Liver (tissue), 9 donors: ENCODE results near the gene ARID5B. TPM values are rescaled to one million over a fixed set of nuclear protein-coding genes. Genes with fewer than 3 reads are reported as not detected.
A peak's percentile ranks its signal among the peaks of the same experiment; 100 is the strongest.

Experiments used
- DNase-seq: peaks from one replicate; pipeline ENCODE4 v3.0.0-alpha.2; 2017; ENCODE audit warnings: low spot score
- H3K27ac ChIP-seq, 2 donors: one replicate each; pipeline ENCODE4 v1.7.0; 2013; ENCODE audit warnings: inconsistent platforms in 2 of 2, low read length in 2 of 2, control low read depth in 1 of 2, low read depth in 1 of 2, mild to moderate bottlenecking in 1 of 2
- H3K27me3 ChIP-seq, 4 donors: one replicate each; pipeline versions ENCODE4 v1.6.1 to v1.7.0; 2013; ENCODE audit warnings: low read length in 3 of 4, inconsistent platforms in 1 of 4, mild to moderate bottlenecking in 1 of 4, moderate library complexity in 1 of 4; ENCODE audit not compliant: control insufficient read depth in 4 of 4, insufficient read depth in 4 of 4
- H3K36me3 ChIP-seq, 4 donors: one replicate each; pipeline versions ENCODE4 v1.6.1 to v1.7.0; 2013; ENCODE audit warnings: low read length in 3 of 4, mild to moderate bottlenecking in 3 of 4, low read depth in 1 of 4, moderate library complexity in 1 of 4; ENCODE audit not compliant: control insufficient read depth in 4 of 4, insufficient read depth in 3 of 4
- H3K4me1 ChIP-seq, 4 donors: one replicate each; pipeline versions ENCODE4 v1.6.1 to v1.7.0; 2013; ENCODE audit warnings: low read length in 3 of 4, mild to moderate bottlenecking in 3 of 4, moderate library complexity in 1 of 4; ENCODE audit not compliant: control insufficient read depth in 4 of 4, insufficient read depth in 4 of 4
- H3K4me3 ChIP-seq, 3 donors: one replicate each; pipeline versions ENCODE4 v1.6.1 to v1.7.0; 2013; ENCODE audit warnings: low read length in 3 of 3, control low read depth in 1 of 3, low read depth in 1 of 3, mild to moderate bottlenecking in 1 of 3
- H3K9ac ChIP-seq, 2 donors: one replicate each; pipeline ENCODE4 v1.7.0; 2013; ENCODE audit warnings: low read length in 2 of 2, mild to moderate bottlenecking in 2 of 2, moderate library complexity in 2 of 2, control low read depth in 1 of 2, low read depth in 1 of 2
- H3K9me3 ChIP-seq, 4 donors: one replicate each; pipeline versions ENCODE4 v1.6.1 to v1.7.0; 2013; ENCODE audit warnings: low read length in 3 of 4; ENCODE audit not compliant: control insufficient read depth in 4 of 4
- ATF3 ChIP-seq: IDR thresholded peaks from 2 replicates; pipeline ENCODE4 v1.6.1; 2016; ENCODE audit warnings: antibody characterized with exemption
- CTCF ChIP-seq: fragments of 150-350 bp; IDR thresholded peaks from 2 replicates; pipeline ENCODE4 v1.5.1; 2017; ENCODE audit warnings: improper control_type of control experiment, low read depth, low read length; ENCODE audit not compliant: missing input control
- EGR1 ChIP-seq, 2 donors: IDR thresholded peaks; 2 replicates each; pipeline ENCODE4 v1.6.1; 2016 to 2018; ENCODE audit warnings: antibody characterized with exemption in 2 of 2, low read depth in 2 of 2
- GABPA ChIP-seq, 2 donors: IDR thresholded peaks in 1 of 2; conservative IDR thresholded peaks in 1 of 2; 2 replicates each; pipeline ENCODE4 v1.6.1; 2016; ENCODE audit warnings: antibody characterized with exemption in 2 of 2, mild to moderate bottlenecking in 1 of 2, moderate library complexity in 1 of 2
- HNF4G ChIP-seq: IDR thresholded peaks from 2 replicates; pipeline ENCODE4 v1.6.1; 2016; ENCODE audit warnings: antibody characterized with exemption
- JUND ChIP-seq, 2 donors: IDR thresholded peaks; 2 replicates each; pipeline ENCODE4 v1.6.1; 2016; ENCODE audit warnings: antibody characterized with exemption in 2 of 2
- MAX ChIP-seq: IDR thresholded peaks from 2 replicates; pipeline ENCODE4 v1.6.1; 2016; ENCODE audit warnings: antibody characterized with exemption
- NR2F2 ChIP-seq: IDR thresholded peaks from 2 replicates; pipeline ENCODE4 v1.6.1; 2016; ENCODE audit warnings: antibody characterized with exemption
- RAD21 ChIP-seq, 2 donors: IDR thresholded peaks; 2 replicates each; pipeline ENCODE4 v1.6.1; 2016; ENCODE audit warnings: antibody characterized with exemption in 2 of 2, mild to moderate bottlenecking in 2 of 2
- REST ChIP-seq: IDR thresholded peaks from 2 replicates; pipeline ENCODE4 v1.6.1; 2016; ENCODE audit warnings: antibody characterized with exemption, mild to moderate bottlenecking
- RXRA ChIP-seq, 2 donors: IDR thresholded peaks; 2 replicates each; pipeline ENCODE4 v1.6.1; 2017 to 2018; ENCODE audit warnings: antibody characterized with exemption in 2 of 2, mild to moderate bottlenecking in 1 of 2
- SP1 ChIP-seq: IDR thresholded peaks from 2 replicates; pipeline ENCODE4 v1.6.1; 2018; ENCODE audit warnings: antibody characterized with exemption, mild to moderate bottlenecking
- TAF1 ChIP-seq: conservative IDR thresholded peaks from 2 replicates; pipeline ENCODE4 v1.6.1; 2016; ENCODE audit warnings: antibody characterized with exemption, mild to moderate bottlenecking
- YY1 ChIP-seq: IDR thresholded peaks from 2 replicates; pipeline ENCODE4 v1.6.1; 2016; ENCODE audit warnings: antibody characterized with exemption, mild to moderate bottlenecking
- ZBTB33 ChIP-seq: IDR thresholded peaks from 2 replicates; pipeline ENCODE4 v1.6.1; 2016; ENCODE audit warnings: antibody characterized with exemption
- WGBS: extraction: QIAGEN DNeasy Blood & Tissue Kit; methylation state at CpG from one replicate; pipeline ENCODE4 v1.1.7; 2013; 5-methylcytosine and 5-hydroxymethylcytosine counted together
- polyA plus RNA-seq, 2 donors: library from polyadenylated mRNA; stranded (reverse) in 1 of 2; unstranded in 1 of 2; fragments of 200-250 nt in 1 of 2; fragments of >200 nt in 1 of 2; fragmentation: Nextera tagmentation in 1 of 2; extraction: Ambion mirVana in 1 of 2; gene quantifications; one replicate each; pipeline versions ENCODE4 v1.2.1 to v1.2.3, GENCODE V29; 2013 to 2015
- total RNA-seq, 2 donors: library from RNA; depleted of rRNA; stranded (reverse); fragments of >200 nt; gene quantifications; one replicate each; pipeline ENCODE4 v1.2.3, GENCODE V29; 2014
- donor health status: healthy.
- donor health status: healthy.
- donor health status: healthy.
- donor health status: healthy.
- donor health status: healthy.

The ARID5B gene
- total and polyA plus RNA-seq, 4 donors, result 1.3 to 6.4 (median 5.2) TPM

GRCh38 chr10:62050893-62051433, 149.5 kb downstream of the ARID5B start:
- H3K9ac ChIP-seq, result peak overlapping the region in 1 of 2 donors; percentile 99
- 69% methylated on average over 9 of the region's 9 CpGs for WGBS
- H3K4me1 ChIP-seq, result peaks cover 4 to 29% (median 14%) of the 10 kb centered on the region in 4 donors
- peak overlapping the region; percentile 87 to 93 for H3K27ac ChIP-seq
- peaks cover 4 to 13% (median 7%) of the 10 kb centered on the region in 4 donors for H3K36me3 ChIP-seq
- DNase-seq, result no peak
- peak overlapping the region in 1 of 3 donors; percentile 31 for H3K4me3 ChIP-seq
- TF ChIP-seq SP1 (peak; percentile 43), RXRA (IDR thresholded peaks at IDR 0.05) (peak in 1 of 2 donors; percentile 23), YY1 (no peak)
- H3K27me3 ChIP-seq, result no peaks in the 10 kb centered on the region
- no peaks in the 10 kb centered on the region for H3K9me3 ChIP-seq

GRCh38 chr10:62052276-62052675, 150.8 kb downstream of the ARID5B start:
- Histone ChIP-seq H3K9ac (no peak overlapping the region), H3K4me1 (peaks cover 3 to 17% (median 11%) of the 10 kb centered on the region in 4 donors), H3K36me3 (peaks cover 4 to 13% (median 7%) of the 10 kb centered on the region in 4 donors), H3K9me3 (no peaks in the 10 kb centered on the region), H3K4me3 (no peak overlapping the region), H3K27ac (no peak overlapping the region), H3K27me3 (no peaks in the 10 kb centered on the region)
- no peak for TF ChIP-seq EGR1 (IDR thresholded peaks at IDR 0.05; ENCODE audit: low read depth in 2 of 2)
- no peak for TF ChIP-seq ATF3
- TF ChIP-seq CTCF, result no peak
- no peak for TF ChIP-seq HNF4G
- no peak for TF ChIP-seq SP1
- TF ChIP-seq NR2F2, result no peak
- TF ChIP-seq REST, result no peak
- TF ChIP-seq ZBTB33, result no peak
- no peak for TF ChIP-seq TAF1
- no peak for TF ChIP-seq GABPA (IDR thresholded peaks at IDR 0.05 in 1 of 2, conservative IDR thresholded peaks at IDR 0.05 in 1 of 2)
- TF ChIP-seq MAX, result no peak
- no peak for TF ChIP-seq JUND (IDR thresholded peaks at IDR 0.05)
- no peak for TF ChIP-seq RXRA (IDR thresholded peaks at IDR 0.05)
- no peak for TF ChIP-seq RAD21 (IDR thresholded peaks at IDR 0.05)
- WGBS, result 97% methylated on average over 4 of the region's 4 CpGs
- DNase-seq, result no peak
